ENCODE measurements around the gene MPPED1. TPM values are rescaled to one million over a fixed set of nuclear protein-coding genes. Genes with fewer than 3 reads are reported as not detected.

The MPPED1 gene
- total and polyA plus RNA-seq, 4 donors: 0.89 to 6.5 (median 4.1) TPM

- no peak for TF ChIP-seq HNF4A (conservative IDR thresholded peaks at IDR 0.05)
- no peak for TF ChIP-seq RXRA (IDR thresholded peaks at IDR 0.05)
- TF ChIP-seq ZBTB33 (IDR thresholded peaks at IDR 0.05): no peak
- TF ChIP-seq RAD21 (IDR thresholded peaks at IDR 0.05): no peak
- no peak for TF ChIP-seq YY1 (IDR thresholded peaks at IDR 0.05)
- DNase-seq (ENCODE audit: low spot score): no peak
- Histone ChIP-seq H3K9ac (ENCODE audit: low read depth in 1 of 2, low read length in 2 of 2) (no peak overlapping the region), H3K27ac (ENCODE audit: low read depth in 1 of 2, low read length in 2 of 2) (no peak overlapping the region), H3K4me3 (ENCODE audit: low read depth in 1 of 3, low read length in 3 of 3) (no peak overlapping the region), H3K9me3 (ENCODE audit: control insufficient read depth in 4 of 4, low read length in 3 of 4) (no peaks in the 10 kb centered on the region), H3K27me3 (ENCODE audit: control insufficient read depth in 4 of 4, insufficient read depth in 4 of 4, low read length in 3 of 4) (no peaks in the 10 kb centered on the region), H3K4me1 (ENCODE audit: control insufficient read depth in 4 of 4, insufficient read depth in 4 of 4, low read length in 3 of 4) (no peaks in the 10 kb centered on the region), H3K36me3 (ENCODE audit: control insufficient read depth in 4 of 4, insufficient read depth in 3 of 4, low read depth in 1 of 4, low read length in 3 of 4) (no peaks in the 10 kb centered on the region)
- 79% methylated on average over 10 of the region's 10 CpGs for WGBS
These were observed 77.1 kb downstream of the MPPED1 start for GRCh38 chr22:43488937-43489336.

- WGBS: 89% methylated on average over 7 of the region's 7 CpGs
- Histone ChIP-seq H3K36me3 (ENCODE audit: control insufficient read depth in 4 of 4, insufficient read depth in 3 of 4, low read depth in 1 of 4, low read length in 3 of 4) (no peaks in the 10 kb centered on the region), H3K4me1 (ENCODE audit: control insufficient read depth in 4 of 4, insufficient read depth in 4 of 4, low read length in 3 of 4) (no peaks in the 10 kb centered on the region), H3K27me3 (ENCODE audit: control insufficient read depth in 4 of 4, insufficient read depth in 4 of 4, low read length in 3 of 4) (no peaks in the 10 kb centered on the region), H3K4me3 (ENCODE audit: low read depth in 1 of 3, low read length in 3 of 3) (no peak overlapping the region), H3K9ac (ENCODE audit: low read depth in 1 of 2, low read length in 2 of 2) (no peak overlapping the region), H3K9me3 (ENCODE audit: control insufficient read depth in 4 of 4, low read length in 3 of 4) (no peaks in the 10 kb centered on the region), H3K27ac (ENCODE audit: low read depth in 1 of 2, low read length in 2 of 2) (no peak overlapping the region)
- no peak for TF ChIP-seq EGR1 (IDR thresholded peaks at IDR 0.05; ENCODE audit: low read depth in 2 of 2)
- TF ChIP-seq FOXA2 (IDR thresholded peaks at IDR 0.05): no peak
- no peak for TF ChIP-seq MAX (IDR thresholded peaks at IDR 0.05)
- TF ChIP-seq RAD21 (IDR thresholded peaks at IDR 0.05): no peak
- TF ChIP-seq JUND (IDR thresholded peaks at IDR 0.05): no peak
- no peak for TF ChIP-seq HNF4G (IDR thresholded peaks at IDR 0.05)
- TF ChIP-seq YY1 (IDR thresholded peaks at IDR 0.05): no peak
- no peak for TF ChIP-seq NR2F2 (IDR thresholded peaks at IDR 0.05)
- TF ChIP-seq RXRA (IDR thresholded peaks at IDR 0.05): no peak
- TF ChIP-seq REST (IDR thresholded peaks at IDR 0.05): no peak
- TF ChIP-seq FOXA1 (IDR thresholded peaks at IDR 0.05): no peak
- TF ChIP-seq CTCF (IDR thresholded peaks at IDR 0.05; ENCODE audit: low read depth, low read length, missing input control): no peak
- TF ChIP-seq ATF3 (IDR thresholded peaks at IDR 0.05): no peak
- no peak for TF ChIP-seq GABPA (IDR thresholded peaks at IDR 0.05 in 1 of 2, conservative IDR thresholded peaks at IDR 0.05 in 1 of 2)
- no peak for TF ChIP-seq ZBTB33 (IDR thresholded peaks at IDR 0.05)
- no peak for TF ChIP-seq TAF1 (conservative IDR thresholded peaks at IDR 0.05)
- no peak for TF ChIP-seq HNF4A (conservative IDR thresholded peaks at IDR 0.05)
- no peak for TF ChIP-seq SP1 (IDR thresholded peaks at IDR 0.05)
- DNase-seq (ENCODE audit: low spot score): no peak
These were observed 78.5 kb downstream of the MPPED1 start for GRCh38 chr22:43490311-43490710.

Data from liver (tissue), 9 donors.